NCI-H146 (cell line): ENCODE measurements around the gene BTNL8.
"Not testable (repeated sequence)": the region's sequence is repeated elsewhere in the genome, so short reads cannot be mapped to it uniquely, and the experiment has no call there.

Source experiments
- DNase-seq: peaks from one replicate; lab custom pipeline; 2025; lab: John Stamatoyannopoulos, UW

Gene BTNL8

DNA sequence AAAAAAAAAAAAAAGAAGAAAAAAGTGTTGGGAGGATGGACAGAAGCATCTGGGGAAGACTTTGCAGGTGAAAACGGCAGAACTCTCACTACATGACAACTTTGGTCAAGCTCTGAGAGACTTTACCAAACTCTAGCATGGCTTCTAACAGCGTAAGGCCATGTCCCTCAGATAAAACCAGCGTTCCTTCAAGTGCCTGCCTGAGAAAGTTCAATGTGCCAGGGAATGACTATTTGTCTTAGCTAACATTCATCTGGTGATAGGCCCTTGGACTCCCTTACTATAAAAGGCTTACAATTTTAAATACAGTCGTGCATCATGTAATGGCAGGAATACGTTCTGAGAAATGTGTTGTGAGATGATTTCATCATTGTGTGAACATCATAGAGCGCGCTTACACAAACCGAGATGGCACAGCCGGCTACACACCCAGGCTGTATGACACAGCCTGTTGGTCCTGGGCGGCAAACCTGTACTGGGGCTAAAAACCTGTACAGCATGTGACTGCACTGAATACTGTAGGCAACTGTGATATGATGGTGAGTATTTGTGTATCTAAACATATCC is 23.0 kb upstream of the BTNL8 start:
- no peak for DNase-seq

DNA sequence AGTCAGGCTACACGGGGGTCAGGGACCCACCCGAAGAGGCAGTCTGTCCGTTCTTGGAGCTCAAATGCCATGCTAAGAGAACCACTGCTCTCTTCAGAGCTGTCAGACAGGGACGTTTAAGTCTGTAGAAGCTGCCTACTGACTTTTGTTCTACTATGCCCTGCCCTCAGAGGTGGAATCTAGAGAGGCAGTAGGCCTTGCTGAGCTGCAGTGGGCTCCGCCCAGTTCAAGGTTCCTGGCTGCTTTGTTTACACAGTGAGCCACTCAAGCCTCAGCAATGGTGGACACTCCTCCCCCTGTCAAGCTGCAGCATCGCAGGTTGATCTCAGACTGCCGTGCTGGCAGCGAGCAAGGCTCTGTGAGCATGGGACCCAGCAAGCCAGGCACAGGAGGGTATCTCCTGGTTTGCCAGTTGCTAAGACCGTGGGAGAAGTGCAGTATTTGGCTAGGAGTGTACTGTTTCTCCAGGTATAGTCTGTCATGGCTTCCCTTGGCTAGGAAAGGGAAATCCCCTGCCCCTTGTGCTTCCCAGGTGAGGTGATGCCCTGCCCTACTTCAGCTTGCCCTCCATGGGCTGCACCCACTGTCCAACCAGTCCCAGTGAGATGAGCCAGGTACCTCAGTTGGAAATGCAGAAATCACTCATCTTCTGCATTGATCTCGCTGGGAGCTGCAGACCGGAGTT is 13.0 kb upstream of the BTNL8 start:
- DNase-seq, result peak; percentile 17

DNA sequence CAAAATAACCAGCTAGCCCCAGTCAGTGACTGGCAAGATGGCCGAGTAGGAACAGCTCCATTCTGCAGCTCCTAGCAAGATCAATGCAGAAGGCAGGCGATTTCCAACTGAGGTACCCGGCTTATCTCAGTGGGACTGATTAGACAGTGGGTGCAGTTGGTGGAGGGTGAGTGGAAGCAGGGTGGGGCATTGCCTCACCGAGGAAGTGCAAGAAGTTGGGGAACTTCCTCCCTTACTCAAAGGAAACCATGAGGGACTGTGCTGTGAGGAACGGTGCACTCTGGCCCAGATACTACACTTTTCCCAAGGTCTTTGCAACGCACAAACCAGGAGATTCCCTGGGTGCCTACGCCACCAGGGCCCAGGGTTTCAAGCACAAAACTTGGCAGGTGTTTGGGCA is 9.6 kb upstream of the BTNL8 start:
- no peak for DNase-seq

DNA sequence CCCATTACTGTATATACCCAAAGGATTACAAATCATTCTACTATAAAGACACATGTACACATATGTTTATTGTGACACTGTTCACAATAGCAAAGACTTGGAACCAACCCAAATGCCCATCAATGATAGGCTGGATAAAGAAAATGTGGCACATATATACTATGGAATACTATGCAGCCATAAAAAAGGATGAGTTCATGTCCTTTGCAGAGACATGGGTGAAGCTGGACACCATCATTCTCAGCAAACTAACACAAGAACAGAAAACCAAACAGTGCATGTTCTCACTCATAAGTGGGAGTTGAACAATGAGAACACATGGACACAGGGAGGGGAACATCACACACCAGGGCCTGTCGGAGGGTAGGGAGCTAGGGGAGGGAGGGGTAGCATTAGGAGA is 3.6 kb upstream of the BTNL8 start:
- DNase-seq, result not testable (repeated sequence)

DNA sequence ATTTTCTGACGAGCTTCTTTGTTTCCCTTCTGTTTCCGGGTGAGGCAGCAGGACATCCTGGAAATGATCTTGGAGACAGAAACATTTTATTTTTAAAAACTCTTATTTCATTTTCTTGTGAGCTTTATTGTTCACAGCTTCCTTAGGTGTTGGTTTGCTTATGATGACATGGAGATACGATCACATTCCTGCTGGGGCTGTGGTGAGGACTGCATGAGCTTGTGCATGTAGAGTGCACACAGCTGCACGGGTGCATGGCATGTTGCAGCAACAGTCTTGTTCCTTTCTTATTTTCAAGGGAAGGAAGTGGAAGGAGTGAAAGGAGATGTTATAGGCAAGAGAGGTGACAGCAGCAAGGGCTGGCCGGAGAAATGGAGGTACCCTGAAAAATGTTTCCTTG is 1.2 kb downstream of the BTNL8 start:
- no peak for DNase-seq

DNA sequence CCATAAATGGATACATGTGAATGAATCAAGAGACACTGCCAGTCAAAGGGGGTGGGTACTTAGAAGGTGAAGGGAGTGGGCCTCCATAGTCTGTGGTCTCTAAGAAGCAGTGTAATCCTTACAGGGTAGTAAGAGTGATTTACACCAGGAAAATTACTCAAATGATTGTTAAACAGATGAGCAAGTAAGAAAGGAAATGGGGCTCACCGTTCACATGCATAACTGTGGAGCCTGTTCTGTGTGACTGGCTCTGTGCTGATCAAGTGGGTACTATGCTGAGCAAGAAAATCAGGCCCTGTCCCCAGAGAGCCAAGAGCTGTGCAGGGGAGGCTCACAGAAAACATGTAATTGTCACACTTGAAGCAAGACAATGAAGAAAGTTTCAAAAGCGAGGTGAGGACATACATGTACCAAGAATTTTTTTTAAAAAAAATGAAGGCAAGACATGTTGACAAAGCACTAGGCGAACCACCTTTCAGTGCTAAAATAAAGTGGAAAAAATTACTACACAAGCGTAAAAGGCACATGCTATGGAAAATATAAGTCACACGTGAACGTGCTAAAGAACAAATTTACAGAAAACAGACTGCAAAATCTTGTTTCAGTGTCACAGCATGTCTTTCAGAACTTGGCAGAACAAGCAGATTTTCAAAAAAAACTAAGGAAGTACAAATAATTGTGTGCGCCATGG is 2.5 kb downstream of the BTNL8 start:
- no peak for DNase-seq

DNA sequence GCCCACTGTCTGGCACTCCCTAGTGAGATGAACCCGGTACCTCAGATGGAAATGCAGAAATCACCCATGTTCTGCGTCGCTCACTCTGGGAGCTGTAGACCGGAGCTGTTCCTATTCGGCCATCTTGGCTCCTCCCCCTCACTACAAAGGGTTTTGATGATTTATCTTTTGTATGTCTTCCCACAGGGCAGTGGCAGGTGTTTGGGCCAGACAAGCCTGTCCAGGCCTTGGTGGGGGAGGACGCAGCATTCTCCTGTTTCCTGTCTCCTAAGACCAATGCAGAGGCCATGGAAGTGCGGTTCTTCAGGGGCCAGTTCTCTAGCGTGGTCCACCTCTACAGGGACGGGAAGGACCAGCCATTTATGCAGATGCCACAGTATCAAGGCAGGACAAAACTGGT is 9.4 kb downstream of the BTNL8 start:
- DNase-seq, result no peak

DNA sequence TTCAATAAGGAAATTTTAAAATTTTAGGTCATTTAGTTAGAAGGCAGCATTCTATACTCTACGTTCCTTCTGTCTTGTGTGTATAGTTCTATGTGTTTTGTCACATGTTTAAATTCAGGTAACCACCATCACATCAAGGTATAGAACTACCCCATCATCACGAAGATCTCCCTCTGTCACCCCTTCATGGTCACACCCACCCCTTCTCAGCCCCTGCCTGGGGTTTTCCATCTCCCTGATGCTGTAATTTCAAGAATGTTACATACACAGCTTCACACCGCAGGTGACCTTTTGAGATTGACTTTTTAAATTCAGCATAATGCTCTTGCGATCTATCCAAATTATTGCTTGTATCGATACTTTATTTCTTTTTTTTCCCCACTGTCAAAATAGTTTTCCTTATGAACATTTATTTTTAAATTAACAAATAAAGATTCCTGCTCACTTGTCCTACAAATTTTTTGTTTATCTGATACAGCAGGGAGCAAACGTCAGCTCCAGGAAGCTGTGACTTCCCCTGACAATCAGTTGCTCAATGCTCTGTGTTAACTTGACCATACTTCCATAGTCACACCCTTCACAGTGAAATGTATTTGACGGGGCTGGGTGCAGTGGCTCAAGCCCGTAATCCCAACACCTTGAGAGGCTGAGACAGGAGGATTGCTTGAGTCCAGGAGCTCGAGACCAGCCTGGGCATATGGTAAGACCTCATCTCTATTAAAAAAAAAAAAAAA is 10.2 kb downstream of the BTNL8 start:
- DNase-seq, result no peak

DNA sequence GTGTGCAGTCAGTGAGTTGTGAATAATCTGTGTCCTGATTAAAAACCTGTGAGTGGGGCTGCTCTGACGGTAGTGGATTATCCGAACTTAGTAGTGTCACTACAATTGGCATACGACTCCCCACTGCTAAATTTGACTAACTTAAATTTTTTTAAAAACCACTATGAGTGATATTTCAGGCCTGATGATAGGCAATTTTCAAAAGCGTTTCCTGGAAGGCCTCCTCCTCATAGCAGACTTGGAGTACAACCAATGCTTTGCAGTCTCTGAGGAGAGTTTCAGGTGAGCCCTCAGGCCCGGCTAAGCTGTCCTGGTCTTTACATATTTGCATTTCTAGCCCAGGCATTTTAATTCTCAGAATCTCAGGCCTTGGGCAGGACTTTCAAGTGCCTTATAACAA is 10.8 kb downstream of the BTNL8 start:
- no peak for DNase-seq

DNA sequence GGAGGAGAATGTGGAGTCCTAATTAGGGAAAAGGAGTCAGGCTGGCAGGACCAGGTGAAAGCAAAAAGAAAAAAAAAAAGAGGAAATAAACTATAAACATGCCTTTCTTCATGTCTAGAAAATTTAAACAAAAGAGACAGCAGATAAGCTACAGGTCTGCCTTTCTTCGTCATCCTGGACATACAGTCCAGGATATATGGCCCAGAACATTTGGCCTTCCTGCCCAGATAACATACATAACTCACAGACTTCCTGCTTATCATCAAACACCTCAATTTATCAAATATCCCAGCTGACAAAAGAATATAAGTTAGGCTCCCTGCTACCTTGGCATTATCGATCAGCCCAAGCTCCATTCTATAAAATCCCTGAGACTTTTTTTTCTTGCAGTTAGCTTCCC is 11.2 kb downstream of the BTNL8 start:
- no peak for DNase-seq

DNA sequence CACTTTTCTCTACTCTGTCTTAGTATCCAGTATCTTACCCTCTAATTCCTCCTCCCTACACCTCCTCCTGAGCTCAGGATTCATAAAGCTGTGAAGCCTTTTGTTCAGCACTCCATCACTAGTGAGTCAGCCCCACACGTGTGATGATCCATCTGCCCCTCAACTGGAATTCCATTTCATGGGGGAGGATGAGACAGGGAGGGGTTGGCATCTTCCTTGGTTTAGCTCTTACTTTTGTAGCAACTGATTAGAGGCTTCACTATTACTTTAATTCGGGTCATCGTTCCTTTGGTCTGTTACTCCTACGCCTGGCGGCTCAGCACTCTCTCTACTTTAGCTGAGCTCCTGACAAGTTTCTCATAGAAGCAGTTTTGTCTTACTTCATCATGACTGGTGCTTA is 11.8 kb downstream of the BTNL8 start:
- DNase-seq, result no peak

DNA sequence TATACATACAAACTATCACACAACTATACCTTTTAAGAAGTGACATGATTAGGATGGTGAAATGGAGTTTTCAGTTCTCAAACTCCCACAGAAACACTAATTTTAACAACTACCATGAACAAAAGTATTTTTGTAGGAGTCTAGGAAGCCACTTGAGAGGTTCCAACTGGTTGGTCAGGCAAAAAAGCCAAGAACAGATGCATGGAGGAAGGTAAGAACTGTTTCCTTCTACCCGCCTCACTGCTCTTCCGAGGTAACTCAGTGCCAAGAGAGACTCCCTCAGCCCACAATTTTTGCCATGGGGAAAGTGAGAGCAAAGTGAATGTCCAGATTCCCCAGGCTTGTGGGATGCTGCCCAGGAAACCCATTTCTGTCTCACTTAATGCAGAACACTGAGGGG is 15.7 kb downstream of the BTNL8 start:
- DNase-seq, result no peak

DNA sequence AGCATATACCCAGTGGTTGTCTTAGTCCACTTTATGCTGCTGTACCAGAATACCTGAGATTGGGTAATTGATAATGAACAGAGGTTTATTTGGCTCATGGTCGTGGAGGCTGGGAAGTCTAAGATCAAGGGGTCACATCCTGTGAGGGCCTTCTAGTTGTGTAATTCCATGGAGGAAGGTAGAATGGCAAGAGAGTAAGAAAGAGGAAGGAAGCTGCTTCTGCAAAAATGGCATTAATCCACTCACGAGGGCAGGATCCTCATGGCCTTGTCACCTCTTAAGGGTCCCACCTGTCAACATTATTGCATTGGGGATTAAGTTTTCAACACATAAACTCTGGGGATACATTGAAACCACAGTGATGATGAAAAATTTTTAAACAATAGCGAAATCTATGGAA is 17.0 kb downstream of the BTNL8 start:
- DNase-seq, result no peak

DNA sequence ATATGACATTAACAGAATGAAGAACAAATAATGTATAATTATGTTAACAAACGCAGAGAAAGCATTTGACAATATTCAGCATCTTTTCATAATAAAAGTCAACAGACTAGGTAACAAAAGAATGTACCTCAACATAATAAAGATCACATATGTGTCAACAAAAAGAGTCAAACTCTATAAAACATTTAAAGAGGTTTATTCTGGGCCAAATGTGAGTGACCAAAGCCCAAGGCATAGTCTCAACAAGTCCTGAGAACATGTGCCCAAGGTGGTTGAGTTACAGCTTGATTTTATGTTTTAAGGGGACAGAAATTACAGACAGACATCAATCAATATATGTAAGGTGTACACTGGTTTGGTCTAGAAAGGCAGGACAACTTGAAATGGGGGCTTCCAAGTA is 19.4 kb downstream of the BTNL8 start:
- no peak for DNase-seq

DNA sequence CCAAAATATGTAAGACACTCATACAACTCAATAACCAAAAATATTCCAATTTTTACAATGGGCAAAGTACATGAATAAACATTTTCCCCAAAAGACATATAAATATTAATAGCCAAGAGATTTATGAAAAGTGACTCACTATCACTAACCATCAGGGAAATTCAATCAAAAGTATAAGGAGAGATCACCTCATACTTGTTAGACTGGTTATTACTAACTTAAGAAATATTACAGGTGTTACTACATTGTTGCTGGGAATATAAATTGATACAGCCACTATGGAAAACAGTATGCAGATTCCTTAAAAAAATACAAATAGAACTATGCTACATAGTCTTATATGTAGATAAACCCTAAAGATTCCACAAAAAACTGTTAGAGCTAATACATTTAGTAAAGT is 21.8 kb downstream of the BTNL8 start:
- DNase-seq, result no peak

DNA sequence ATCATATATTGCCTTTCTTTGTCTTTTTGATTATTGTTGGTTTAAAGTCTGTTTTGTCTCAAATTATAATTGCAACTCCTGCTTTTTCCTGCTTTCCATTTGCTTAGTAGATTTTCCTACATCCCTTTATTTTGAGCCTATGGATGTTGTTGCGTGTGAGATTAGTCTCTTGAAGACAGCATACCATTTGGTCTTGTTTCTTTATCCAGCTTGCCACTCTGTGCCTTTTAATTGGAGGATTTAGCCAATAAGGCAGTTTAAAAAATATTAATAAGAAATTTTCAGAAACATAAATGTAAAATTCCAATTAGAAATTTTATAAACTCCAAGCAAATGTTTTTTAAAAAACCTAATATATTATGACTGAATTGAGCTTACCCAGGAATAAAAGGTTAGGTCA is 24.0 kb downstream of the BTNL8 start:
- no peak for DNase-seq

DNA sequence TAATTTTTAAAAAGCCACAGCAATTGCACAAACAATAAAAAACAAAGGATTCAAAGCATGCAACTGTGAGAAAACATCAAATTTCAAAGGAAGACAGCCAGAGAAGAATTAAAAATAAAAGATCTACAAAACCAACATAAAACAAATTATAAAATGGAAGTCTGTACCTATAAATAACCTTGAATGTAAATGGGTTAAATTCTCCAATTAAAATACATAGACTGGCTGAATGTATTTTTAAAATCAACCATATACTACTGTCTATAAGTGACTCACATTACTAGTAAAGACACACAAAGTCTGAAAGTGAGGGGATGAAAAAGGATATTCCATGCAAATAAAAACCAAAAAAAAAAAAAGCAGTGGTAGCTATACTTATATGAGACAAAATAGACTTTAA is 33.7 kb downstream of the BTNL8 start:
- no peak for DNase-seq

DNA sequence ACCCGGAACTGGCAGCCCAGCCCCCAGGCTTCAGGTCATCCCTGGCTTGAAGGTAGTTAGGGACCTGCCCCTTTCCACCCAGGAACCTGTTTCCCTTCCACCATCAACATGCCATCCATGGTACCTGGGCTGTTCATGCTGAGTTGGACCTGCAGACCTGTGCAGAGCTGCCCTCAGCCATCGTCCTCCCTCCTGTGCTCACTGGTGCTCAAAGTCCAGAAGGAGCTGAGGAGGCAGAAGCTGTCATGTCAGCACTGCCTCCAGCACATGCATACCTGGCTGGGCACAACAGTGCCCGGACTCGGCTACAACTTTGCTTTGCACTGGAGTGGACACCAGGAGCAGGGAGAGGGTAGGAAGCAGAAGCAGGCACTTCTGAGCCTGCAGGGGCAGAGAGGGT is 36.2 kb downstream of the BTNL8 start:
- DNase-seq, result no peak

DNA sequence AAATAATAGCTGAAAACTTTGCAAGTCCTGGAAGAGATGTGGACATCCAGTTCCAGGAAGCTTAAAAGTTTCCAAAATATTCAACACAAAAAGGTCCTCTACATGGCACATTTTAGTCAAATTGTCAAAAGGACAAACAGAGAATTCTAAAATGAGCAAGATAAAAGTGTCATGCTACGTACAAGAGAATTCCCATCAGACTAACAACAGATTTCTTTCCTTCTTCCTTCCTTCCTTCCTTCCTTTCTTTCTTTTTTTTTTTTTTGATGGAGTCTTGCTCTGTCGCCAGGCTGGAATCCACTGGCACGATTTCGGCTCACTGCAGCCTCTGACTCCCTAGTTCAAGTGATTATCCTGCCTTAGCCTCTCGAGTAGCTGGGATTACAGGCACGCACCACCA is 39.3 kb downstream of the BTNL8 start:
- no peak for DNase-seq

DNA sequence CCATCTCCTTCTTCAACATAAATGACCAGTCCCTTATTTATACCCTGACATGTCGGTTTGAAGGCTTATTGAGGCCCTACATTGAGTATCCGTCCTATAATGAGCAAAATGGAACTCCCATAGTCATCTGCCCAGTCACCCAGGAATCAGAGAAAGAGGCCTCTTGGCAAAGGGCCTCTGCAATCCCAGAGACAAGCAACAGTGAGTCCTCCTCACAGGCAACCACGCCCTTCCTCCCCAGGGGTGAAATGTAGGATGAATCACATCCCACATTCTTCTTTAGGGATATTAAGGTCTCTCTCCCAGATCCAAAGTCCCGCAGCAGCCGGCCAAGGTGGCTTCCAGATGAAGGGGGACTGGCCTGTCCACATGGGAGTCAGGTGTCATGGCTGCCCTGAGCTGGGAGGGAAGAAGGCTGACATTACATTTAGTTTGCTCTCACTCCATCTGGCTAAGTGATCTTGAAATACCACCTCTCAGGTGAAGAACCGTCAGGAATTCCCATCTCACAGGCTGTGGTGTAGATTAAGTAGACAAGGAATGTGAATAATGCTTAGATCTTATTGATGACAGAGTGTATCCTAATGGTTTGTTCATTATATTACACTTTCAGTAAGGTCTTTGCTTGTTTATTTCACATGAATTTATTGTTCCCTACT is 51.5 kb downstream of the BTNL8 start:
- no peak for DNase-seq

DNA sequence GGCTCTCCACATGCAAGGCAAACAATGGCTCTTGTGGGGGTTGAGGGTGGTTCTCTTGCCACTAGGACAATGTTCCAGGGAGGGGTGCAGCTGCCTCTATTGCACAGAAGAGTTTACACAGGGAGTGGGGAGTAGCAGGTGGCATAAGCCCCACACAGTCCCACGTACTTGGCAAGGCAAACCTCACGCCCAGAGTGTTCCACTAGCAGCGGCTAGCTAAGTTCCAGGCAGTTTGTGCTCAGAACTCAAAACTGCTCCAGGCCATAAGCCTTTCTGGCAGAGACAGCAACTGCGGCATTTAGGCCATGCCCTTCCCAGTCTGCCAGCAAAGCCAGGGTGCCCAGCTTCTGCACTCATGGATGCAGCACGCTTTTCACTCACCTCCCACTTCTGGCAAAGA is 60.7 kb downstream of the BTNL8 start:
- DNase-seq, result no peak

DNA sequence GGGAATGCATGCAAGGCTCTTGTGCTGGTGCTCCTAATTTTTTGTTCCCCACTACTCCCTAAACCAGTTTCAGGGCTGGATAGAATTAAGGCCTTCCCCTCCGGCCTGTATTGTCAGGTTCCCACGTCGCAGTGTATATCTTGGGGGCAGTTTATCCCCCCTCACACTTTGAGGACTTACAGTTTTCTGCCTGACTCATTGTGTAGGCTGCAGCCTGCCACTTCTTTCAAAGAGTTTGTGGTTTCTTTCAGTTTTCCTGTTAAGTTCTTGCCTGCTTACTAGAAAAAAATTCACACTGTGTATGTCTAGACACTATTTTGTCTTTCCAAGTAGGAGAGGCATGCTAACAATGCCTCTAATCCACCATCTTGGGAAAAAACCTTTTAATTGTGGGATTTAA is 61.2 kb downstream of the BTNL8 start:
- no peak for DNase-seq

DNA sequence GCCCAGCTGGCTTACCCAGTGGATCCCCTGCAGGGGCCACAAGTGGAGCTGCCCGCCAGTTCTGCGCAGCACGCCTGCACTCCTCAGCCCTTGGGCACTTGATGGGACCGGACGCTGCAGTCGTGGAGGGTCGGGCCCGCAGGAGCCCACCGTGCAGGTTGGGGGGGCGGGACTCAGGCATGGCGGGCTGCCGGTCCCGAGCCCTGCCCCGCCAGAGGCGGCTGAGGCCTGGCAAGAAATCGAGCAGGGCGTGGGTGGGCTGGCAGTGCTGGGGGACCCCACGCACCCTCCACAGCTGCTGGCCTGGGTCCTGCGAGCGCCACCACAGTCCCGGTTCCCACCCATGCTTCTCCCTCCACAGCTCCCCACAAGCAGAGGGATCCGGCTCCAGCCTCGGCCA is 70.4 kb downstream of the BTNL8 start:
- no peak for DNase-seq
